GM04503 (cell line): ENCODE results near the gene TOP3B.

ENCODE experiments used
- DNase-seq: peaks from one replicate; pipeline ENCODE4 v3.0.0-alpha.2; 2012; ENCODE audit warnings: low read depth

Gene TOP3B

GRCh38 chr22:22010358-22010757, 27.8 kb upstream of the TOP3B start:
- no peak for DNase-seq

GRCh38 chr22:22009661-22010060, 27.1 kb upstream of the TOP3B start:
- no peak for DNase-seq

GRCh38 chr22:22006596-22006990, 24.0 kb upstream of the TOP3B start:
- DNase-seq = no peak

- DNase-seq = no peak
Measured at GRCh38 chr22:22005945-22006595, 23.5 kb upstream of the TOP3B start.

GRCh38 chr22:22003233-22003632, 20.6 kb upstream of the TOP3B start:
- DNase-seq = no peak

GRCh38 chr22:22002526-22003055, 20.0 kb upstream of the TOP3B start:
- no peak for DNase-seq

GRCh38 chr22:22001664-22002525, 19.3 kb upstream of the TOP3B start:
- DNase-seq = no peak

GRCh38 chr22:21998595-21999247, 16.1 kb upstream of the TOP3B start:
- DNase-seq = no peak

- no peak for DNase-seq
Measured at GRCh38 chr22:21996175-21996720, 13.7 kb upstream of the TOP3B start.

- no peak for DNase-seq
Measured at GRCh38 chr22:21995660-21996059, 13.1 kb upstream of the TOP3B start.

GRCh38 chr22:21994881-21995444, 12.4 kb upstream of the TOP3B start:
- no peak for DNase-seq

- DNase-seq = no peak
Measured at GRCh38 chr22:21992593-21993237, 10.1 kb upstream of the TOP3B start.

- no peak for DNase-seq
Measured at GRCh38 chr22:21991774-21992173, 9.2 kb upstream of the TOP3B start.

- DNase-seq = no peak
Measured at GRCh38 chr22:21991304-21991596, 8.7 kb upstream of the TOP3B start.

- no peak for DNase-seq
Measured at GRCh38 chr22:21990445-21991303, 8.1 kb upstream of the TOP3B start.

- no peak for DNase-seq
Measured at GRCh38 chr22:21989049-21989448, 6.5 kb upstream of the TOP3B start.

- DNase-seq = no peak
Measured at GRCh38 chr22:21985214-21985613, 2.6 kb upstream of the TOP3B start.

- no peak for DNase-seq
Measured at GRCh38 chr22:21984793-21985192, 2.2 kb upstream of the TOP3B start.

GRCh38 chr22:21981874-21982273, 713 bp downstream of the TOP3B start:
- DNase-seq = no peak

GRCh38 chr22:21980547-21980946, 2.0 kb downstream of the TOP3B start:
- DNase-seq = no peak
